Prostate gland (tissue), 2 donors: ENCODE results near the gene EP400.

Experiments
- POLR2A ChIP-seq: fragments of 450-650 bp; IDR thresholded peaks from one replicate; pipeline ENCODE4 v1.6.1; 2016; ENCODE audit warnings: antibody characterized with exemption, mild to moderate bottlenecking
- TF ChIP-seq, protein P1 (sequence below), 4 experiments: fragments of 200-600 bp in 2 of 4; fragments of 450-650 bp in 2 of 4; sonication (generic) in 2 of 4; IDR thresholded peaks; 1 replicate in 3 of 4; 2 replicates in 1 of 4; pipeline ENCODE4 v1.5.1; 2016 to 2019; ENCODE audit warnings: antibody characterized with exemption in 4 of 4, mild to moderate bottlenecking in 2 of 4, moderate library complexity in 2 of 4

DNA sequence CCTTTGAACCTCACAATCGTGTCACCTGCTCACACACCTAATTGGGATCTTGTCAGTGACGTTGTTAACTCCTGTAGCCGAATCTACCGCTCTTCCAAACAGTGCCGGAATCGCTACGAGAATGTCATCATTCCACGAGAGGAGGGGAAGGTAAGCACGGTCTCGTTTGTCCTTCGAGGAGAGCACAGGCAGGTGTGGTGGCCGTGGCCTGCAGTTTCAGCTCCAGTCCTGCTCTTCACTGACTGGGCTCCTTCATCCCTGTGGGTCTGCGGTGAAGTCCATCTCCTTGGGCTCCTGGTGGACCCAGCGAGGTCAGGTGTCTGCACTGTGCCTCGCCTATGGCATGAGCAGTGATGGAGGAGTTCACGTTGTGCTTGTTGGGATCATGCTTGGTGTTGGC, 96.0 kb downstream of the EP400 start:
- TF ChIP-seq, protein P1, sequence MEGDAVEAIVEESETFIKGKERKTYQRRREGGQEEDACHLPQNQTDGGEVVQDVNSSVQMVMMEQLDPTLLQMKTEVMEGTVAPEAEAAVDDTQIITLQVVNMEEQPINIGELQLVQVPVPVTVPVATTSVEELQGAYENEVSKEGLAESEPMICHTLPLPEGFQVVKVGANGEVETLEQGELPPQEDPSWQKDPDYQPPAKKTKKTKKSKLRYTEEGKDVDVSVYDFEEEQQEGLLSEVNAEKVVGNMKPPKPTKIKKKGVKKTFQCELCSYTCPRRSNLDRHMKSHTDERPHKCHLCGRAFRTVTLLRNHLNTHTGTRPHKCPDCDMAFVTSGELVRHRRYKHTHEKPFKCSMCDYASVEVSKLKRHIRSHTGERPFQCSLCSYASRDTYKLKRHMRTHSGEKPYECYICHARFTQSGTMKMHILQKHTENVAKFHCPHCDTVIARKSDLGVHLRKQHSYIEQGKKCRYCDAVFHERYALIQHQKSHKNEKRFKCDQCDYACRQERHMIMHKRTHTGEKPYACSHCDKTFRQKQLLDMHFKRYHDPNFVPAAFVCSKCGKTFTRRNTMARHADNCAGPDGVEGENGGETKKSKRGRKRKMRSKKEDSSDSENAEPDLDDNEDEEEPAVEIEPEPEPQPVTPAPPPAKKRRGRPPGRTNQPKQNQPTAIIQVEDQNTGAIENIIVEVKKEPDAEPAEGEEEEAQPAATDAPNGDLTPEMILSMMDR (IDR thresholded peaks at IDR 0.05) = no peak
- no peak for TF ChIP-seq POLR2A
